D721Med (cell line): Measurements from ENCODE around the gene PAN3.

Experiments
- DNase-seq: peaks from one replicate; pipeline ENCODE4 v3.0.0; 2011; ENCODE audit warnings: low spot score; ENCODE audit not compliant: insufficient read length
- FAIRE-seq: peaks from 2 replicates; lab custom pipeline; 2011; peaks lifted over from hg19 to GRCh38; lab: Jason Lieb, UNC
- TF ChIP-seq, protein P1 (sequence below): IDR thresholded peaks from 2 replicates; pipeline ENCODE4 v1.5.1; 2012; ENCODE audit warnings: mild to moderate bottlenecking, control low read depth; ENCODE audit not compliant: insufficient read depth; ENCODE audit errors: missing control alignments

PAN3 gene

DNA sequence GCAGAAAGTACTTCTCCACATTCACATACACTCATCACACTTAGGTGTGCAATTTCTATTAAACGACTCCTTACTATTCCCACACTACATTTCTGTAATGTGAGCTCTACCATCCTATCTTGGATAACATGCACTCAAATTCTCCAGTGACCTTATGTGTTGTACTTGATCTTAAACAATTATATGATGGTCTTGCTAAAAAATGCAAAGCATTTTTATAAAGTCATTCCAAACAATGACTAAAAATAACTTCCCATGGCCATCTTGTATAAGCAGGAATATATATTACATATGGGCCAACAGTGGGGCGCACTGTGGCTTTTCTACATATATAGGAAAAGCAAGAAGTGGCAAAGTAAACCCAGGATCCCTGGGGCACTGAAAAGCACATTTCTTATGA is 201.1 kb downstream of the PAN3 start:
- DNase-seq, result no peak
- FAIRE-seq, result no peak
- TF ChIP-seq, protein P1, sequence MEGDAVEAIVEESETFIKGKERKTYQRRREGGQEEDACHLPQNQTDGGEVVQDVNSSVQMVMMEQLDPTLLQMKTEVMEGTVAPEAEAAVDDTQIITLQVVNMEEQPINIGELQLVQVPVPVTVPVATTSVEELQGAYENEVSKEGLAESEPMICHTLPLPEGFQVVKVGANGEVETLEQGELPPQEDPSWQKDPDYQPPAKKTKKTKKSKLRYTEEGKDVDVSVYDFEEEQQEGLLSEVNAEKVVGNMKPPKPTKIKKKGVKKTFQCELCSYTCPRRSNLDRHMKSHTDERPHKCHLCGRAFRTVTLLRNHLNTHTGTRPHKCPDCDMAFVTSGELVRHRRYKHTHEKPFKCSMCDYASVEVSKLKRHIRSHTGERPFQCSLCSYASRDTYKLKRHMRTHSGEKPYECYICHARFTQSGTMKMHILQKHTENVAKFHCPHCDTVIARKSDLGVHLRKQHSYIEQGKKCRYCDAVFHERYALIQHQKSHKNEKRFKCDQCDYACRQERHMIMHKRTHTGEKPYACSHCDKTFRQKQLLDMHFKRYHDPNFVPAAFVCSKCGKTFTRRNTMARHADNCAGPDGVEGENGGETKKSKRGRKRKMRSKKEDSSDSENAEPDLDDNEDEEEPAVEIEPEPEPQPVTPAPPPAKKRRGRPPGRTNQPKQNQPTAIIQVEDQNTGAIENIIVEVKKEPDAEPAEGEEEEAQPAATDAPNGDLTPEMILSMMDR, result no peak

DNA sequence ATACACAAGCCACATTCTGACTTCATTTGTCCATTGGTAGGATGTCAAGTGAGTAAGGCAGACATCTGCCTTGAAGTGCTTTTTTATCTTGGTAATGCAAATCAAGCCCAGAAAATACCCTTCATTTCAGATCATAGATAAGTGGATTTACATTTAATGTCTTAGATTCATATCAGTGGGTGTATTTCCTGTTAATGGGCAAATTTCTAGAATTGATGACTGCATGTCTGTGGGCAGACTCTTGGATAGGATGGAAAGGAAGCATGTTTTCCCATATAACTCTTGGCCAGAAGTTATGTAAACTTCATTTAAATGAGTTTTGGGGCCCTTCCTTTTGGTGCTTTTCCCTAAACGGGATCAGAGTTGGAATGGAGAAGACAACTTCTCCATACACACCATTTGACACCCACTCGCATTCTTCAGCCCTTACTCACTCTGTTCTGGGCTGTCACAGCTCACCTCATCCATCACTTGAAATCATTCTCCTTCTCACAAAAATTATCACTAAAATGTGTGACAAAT is 202.0 kb downstream of the PAN3 start:
- TF ChIP-seq, protein P1, result no peak
- FAIRE-seq (no peak), DNase-seq (no peak)

DNA sequence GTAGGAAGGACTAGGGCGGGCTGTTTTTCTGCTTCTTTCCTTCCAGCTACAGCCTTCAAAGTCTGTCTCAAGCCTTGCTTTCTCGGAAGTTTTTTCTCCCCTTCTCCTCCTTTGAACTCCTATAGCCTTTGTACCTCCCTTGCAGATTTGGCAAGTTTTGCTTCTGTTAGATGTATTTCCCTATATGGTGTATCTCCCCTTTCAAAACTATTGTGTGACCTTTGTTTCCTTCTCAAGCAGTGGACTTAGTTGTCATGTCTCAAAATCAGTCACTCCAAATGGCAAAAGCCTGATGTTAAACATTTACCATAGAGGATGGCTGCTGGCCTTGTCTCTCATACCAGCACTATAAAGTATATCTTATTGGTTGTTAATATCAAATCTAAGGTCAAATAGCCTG is 203.9 kb downstream of the PAN3 start:
- no peak for DNase-seq
- no peak for FAIRE-seq
- TF ChIP-seq, protein P1, result no peak

DNA sequence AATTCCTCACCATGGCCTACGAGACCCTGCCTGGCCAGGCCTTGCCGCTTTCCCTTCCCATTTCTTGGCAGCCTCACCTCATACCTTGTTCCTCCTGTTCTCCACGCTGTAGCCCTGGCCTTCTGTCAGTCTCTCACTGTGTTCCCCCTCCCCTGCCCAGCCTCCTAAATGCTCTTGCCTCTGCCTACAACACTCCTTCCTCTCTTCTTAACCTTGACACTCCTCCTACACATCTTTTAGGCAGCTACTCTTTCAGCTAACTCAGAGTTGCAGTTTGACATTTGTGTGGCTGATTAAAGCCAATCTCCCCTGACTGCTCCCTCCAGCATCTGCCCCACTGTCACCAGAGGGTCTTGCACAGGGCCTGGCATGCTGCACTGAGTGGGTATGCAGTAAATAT is 205.8 kb downstream of the PAN3 start:
- no peak for DNase-seq
- FAIRE-seq, result no peak
- TF ChIP-seq, protein P1, result no peak
